HCT116 (cell line): ENCODE measurements around the gene EVL. TPM values are rescaled to one million over a fixed set of nuclear protein-coding genes. Genes with fewer than 3 reads are reported as not detected.

ENCODE experiments used
- ATAC-seq: fragments of 200-7000 bp; cut with Tn5 transposase; 2 replicates; pipeline ENCODE4 v1.9.1; 2020; ENCODE audit warnings: mild to moderate bottlenecking, moderate library complexity
- BruUV-seq: library from RNA; stranded (reverse); fragments of 400-500 nt; replicated peaks from 2 replicates; lab custom pipeline; 2021; lab: Mats Ljungman, UMichigan
- CTCF ChIA-PET: fragments of 300-600 bp; sonication (Branson Sonifier 250); formaldehyde crosslinking; loops from one replicate; lab custom pipeline; 2021; ENCODE audit warnings: antibody characterized with exemption; lab: Charles Lee
- POLR2A ChIA-PET: fragments of 300-600, 350-600 bp; sonication (Branson Sonifier 250); formaldehyde crosslinking; loops from one replicate; lab custom pipeline; 2021; ENCODE audit warnings: antibody characterized with exemption; lab: Charles Lee
- RAD21 ChIA-PET, 2 experiments: fragments of 300-600 bp; sonication (Branson Sonifier 250); formaldehyde crosslinking; loops; one replicate each; lab custom pipeline; 2023; ENCODE audit warnings: low total read pairs in 2 of 2; ENCODE audit not compliant: uncharacterized antibody in 2 of 2, unreplicated experiment in 2 of 2, low non-redundant PET in 1 of 2; lab: Charles Lee
- DNase-seq: peaks from one replicate; pipeline ENCODE4 v3.0.0-alpha.2; 2010; ENCODE audit warnings: low read depth, low spot score
- H2AFZ ChIP-seq: fragments of 200-600 bp; shearing (Covaris generic), sonication (generic); 2 replicates; pipeline ENCODE4 v1.6.1; 2017; ENCODE audit warnings: low read depth, mixed run types, mixed read lengths, antibody characterized with exemption, low read length; ENCODE audit not compliant: poor library complexity, severe bottlenecking
- H3K27ac ChIP-seq: 2 replicates; pipeline ENCODE4 v1.5.1; 2012; ENCODE audit warnings: low read depth, low read length
- H3K27me3 ChIP-seq: fragments of 200-600 bp; sonication (generic); 2 replicates; pipeline ENCODE4 v1.6.1; 2016; ENCODE audit warnings: mixed run types, low read length, mixed read lengths; ENCODE audit not compliant: insufficient read depth
- H3K36me3 ChIP-seq, 2 experiments: fragments of 200-500 bp in 1 of 2; fragments of 200-600 bp in 1 of 2; sonication (Bioruptor generic) in 1 of 2; sonication (generic) in 1 of 2; 2 replicates each; pipeline versions ENCODE4 v1.5.1 to v1.6.1; 2014 to 2016; ENCODE audit warnings: low read length in 2 of 2, inconsistent platforms in 1 of 2, mixed read lengths in 1 of 2, mixed run types in 1 of 2; ENCODE audit not compliant: insufficient read depth in 2 of 2, control insufficient read depth in 1 of 2
- H3K4me1 ChIP-seq, 2 experiments: fragments of 200-600 bp in 1 of 2; sonication (generic) in 1 of 2; 2 replicates each; pipeline versions ENCODE4 v1.5.1 to v1.6.1; 2012 to 2017; ENCODE audit warnings: low read length in 2 of 2, inconsistent platforms in 1 of 2, mild to moderate bottlenecking in 1 of 2, mixed read lengths in 1 of 2, mixed run types in 1 of 2, moderate library complexity in 1 of 2; ENCODE audit not compliant: insufficient read depth in 2 of 2, control insufficient read depth in 1 of 2
- H3K4me2 ChIP-seq: fragments of 200-600 bp; sonication (generic); 2 replicates; pipeline ENCODE4 v1.6.1; 2017; ENCODE audit warnings: mixed run types, low read length, mixed read lengths
- H3K4me3 ChIP-seq, 2 experiments: fragments of 200-600 bp in 1 of 2; sonication (generic) in 1 of 2; replicated peaks in 1 of 2; 2 replicates each; pipeline ENCODE4 v1.5.1; 2011 to 2016; ENCODE audit warnings: low read length in 2 of 2, control low read depth in 1 of 2, low read depth in 1 of 2, mild to moderate bottlenecking in 1 of 2, mixed read lengths in 1 of 2, mixed run types in 1 of 2
- H3K79me2 ChIP-seq: fragments of 200-600 bp; sonication (generic); 2 replicates; pipeline ENCODE4 v1.6.1; 2017; ENCODE audit warnings: mild to moderate bottlenecking, mixed run types, low read length, moderate library complexity, mixed read lengths; ENCODE audit not compliant: insufficient read depth
- H3K9ac ChIP-seq: fragments of 200-600 bp; sonication (generic); 2 replicates; pipeline ENCODE4 v1.6.1; 2016; ENCODE audit warnings: low read length, mixed read lengths
- H3K9me2 ChIP-seq: fragments of 200-600 bp; sonication (generic), shearing (Covaris generic); 2 replicates; pipeline ENCODE4 v1.6.1; 2017; ENCODE audit warnings: mixed run types, mild to moderate bottlenecking, moderate library complexity; ENCODE audit not compliant: insufficient read depth
- H3K9me3 ChIP-seq, 2 experiments: fragments of 200-500 bp in 1 of 2; fragments of 200-600 bp in 1 of 2; sonication (Bioruptor generic) in 1 of 2; sonication (generic) in 1 of 2; 2 replicates each; pipeline ENCODE4 v1.6.1; 2014 to 2017; ENCODE audit warnings: low read length in 2 of 2, mixed read lengths in 2 of 2, inconsistent platforms in 1 of 2, low read depth in 1 of 2, mild to moderate bottlenecking in 1 of 2, mixed run types in 1 of 2, moderate library complexity in 1 of 2; ENCODE audit not compliant: control insufficient read depth in 1 of 2, insufficient read depth in 1 of 2
- H4K20me1 ChIP-seq: fragments of 200-600 bp; sonication (generic), shearing (Covaris generic); 2 replicates; pipeline ENCODE4 v1.6.1; 2017; ENCODE audit warnings: mixed run types, mild to moderate bottlenecking, moderate library complexity; ENCODE audit not compliant: insufficient read depth
- ATF3 ChIP-seq: IDR thresholded peaks from 2 replicates; pipeline ENCODE4 v1.6.1; 2012
- CBX3 ChIP-seq: IDR thresholded peaks from 2 replicates; pipeline ENCODE4 v1.6.1; 2012; ENCODE audit warnings: low read depth
- CTCF ChIP-seq, 3 experiments: fragments of 200-600 bp in 1 of 3; sonication (generic) in 1 of 3; IDR thresholded peaks in 2 of 3; conservative IDR thresholded peaks in 1 of 3; 2 replicates each; pipeline ENCODE4 v1.5.1; 2012 to 2017; ENCODE audit warnings: low read depth in 2 of 3, low read length in 2 of 3, antibody characterized with exemption in 1 of 3, borderline replicate concordance in 1 of 3, control low read depth in 1 of 3, mild to moderate bottlenecking in 1 of 3, mixed read lengths in 1 of 3, mixed run types in 1 of 3, moderate library complexity in 1 of 3; ENCODE audit not compliant: insufficient read depth in 1 of 3
- EGR1 ChIP-seq: IDR thresholded peaks from 2 replicates; pipeline ENCODE4 v1.6.1; 2012; ENCODE audit warnings: low read depth
- ELF1 ChIP-seq: IDR thresholded peaks from 2 replicates; pipeline ENCODE4 v1.6.1; 2012; ENCODE audit warnings: low read depth, borderline replicate concordance
- EZH2 ChIP-seq: fragments of 200-600 bp; sonication (generic); IDR thresholded peaks from 2 replicates; pipeline ENCODE4 v1.6.1; 2017; ENCODE audit warnings: antibody characterized with exemption, mixed run types
- EZH2phosphoT487 ChIP-seq: fragments of 200-600 bp; IDR thresholded peaks from 2 replicates; pipeline ENCODE4 v1.6.1; 2018; ENCODE audit warnings: antibody characterized with exemption, borderline replicate concordance
- MAX ChIP-seq: IDR thresholded peaks from 2 replicates; pipeline ENCODE4 v1.6.1; 2012
- SP1 ChIP-seq: IDR thresholded peaks from 2 replicates; pipeline ENCODE4 v1.6.1; 2012; ENCODE audit warnings: low read depth
- SRF ChIP-seq: IDR thresholded peaks from 2 replicates; pipeline ENCODE4 v1.6.1; 2012; ENCODE audit warnings: low read depth
- YY1 ChIP-seq: IDR thresholded peaks from 2 replicates; pipeline ENCODE4 v1.6.1; 2011; ENCODE audit warnings: low read length, low read depth, moderate library complexity, mild to moderate bottlenecking; ENCODE audit not compliant: insufficient replicate concordance; ENCODE audit errors: extremely low read depth
- ZFX ChIP-seq: fragments of 450-650 bp; IDR thresholded peaks from 2 replicates; pipeline ENCODE4 v1.6.1; 2017
- ZNF274 ChIP-seq: fragments of 200-500 bp; sonication (Bioruptor generic); IDR thresholded peaks from 2 replicates; pipeline ENCODE4 v1.6.1; 2014; ENCODE audit warnings: mild to moderate bottlenecking, low read depth, low read length, inconsistent platforms
- intact Hi-C: fragments of 100-400 bp; cut with micrococcal nuclease; formaldehyde crosslinking; loops from 2 replicates; pipeline ENCODE4 v1.10.0; 2022
- total RNA-seq: library from RNA; stranded (reverse); gene quantifications from one replicate; pipeline ENCODE4 v1.2.1, GENCODE V29; 2021; ENCODE audit not compliant: unreplicated experiment

Gene EVL
- total RNA-seq, 1 experiment from 2014 or later: 19.9 TPM

- RAD21 ChIA-PET: no interaction called here
- Histone ChIP-seq H4K20me1 (no peaks in the 10 kb centered on the region), H3K9me3 (no peaks in the 10 kb centered on the region), H3K27me3 (no peaks in the 10 kb centered on the region), H3K4me1 (no peaks in the 10 kb centered on the region; a peak in 1 of 4 replicates), H3K9me2 (no peaks in the 10 kb centered on the region), H3K4me2 (no peak overlapping the region), H3K9ac (no peak overlapping the region), H3K79me2 (no peaks in the 10 kb centered on the region), H3K4me3 (no peak overlapping the region), H3K36me3 (no peaks in the 10 kb centered on the region), H2AFZ (no peak overlapping the region), H3K27ac (no peak overlapping the region)
- no peak for ATAC-seq
- TF ChIP-seq MAX (no peak), ZFX (no peak), CTCF (IDR thresholded peaks at IDR 0.05 in 2 of 3, conservative IDR thresholded peaks at IDR 0.05 in 1 of 3; ENCODE audit: borderline replicate concordance in 1 of 3, insufficient read depth in 1 of 3, low read depth in 2 of 3, low read length in 2 of 3) (no peak), YY1 (no peak), CBX3 (no peak), SRF (no peak), EGR1 (no peak), EZH2 (no peak), ZNF274 (no peak), ATF3 (no peak), ELF1 (no peak), EZH2phosphoT487 (no peak), SP1 (no peak)
- CTCF ChIA-PET: no interaction called here
- BruUV-seq: no TSS peak
- POLR2A ChIA-PET: no interaction called here
- intact Hi-C loops: no loop called here
- no peak for DNase-seq
These were observed 81.4 kb downstream of the EVL start for GRCh38 chr14:100146531-100147091.
